Adrenal gland (tissue), 12 donors: ENCODE results near the gene MOV10L1. TPM values are rescaled to one million over a fixed set of nuclear protein-coding genes. Genes with fewer than 3 reads are reported as not detected.

Experiments used
- DNase-seq, 7 donors: peaks; one replicate each; pipeline ENCODE4 v3.0.0-alpha.2; 2019 to 2020
- H3K27ac ChIP-seq, 5 donors: fragments of 200-600 bp; sonication (generic) in 4 of 5; 1 replicate in 3 of 5; 2 replicates in 2 of 5; pipeline versions ENCODE4 v1.5.1 to v1.8.0; 2016 to 2020; ENCODE audit warnings: mild to moderate bottlenecking in 1 of 5
- H3K27me3 ChIP-seq: fragments of 200-600 bp; 2 replicates; pipeline ENCODE4 v1.8.0; 2021
- H3K36me3 ChIP-seq, 2 donors: fragments of 200-600 bp; replicated peaks in 1 of 2; 1 replicate in 1 of 2; 2 replicates in 1 of 2; pipeline versions ENCODE4 v1.5.1 to v1.8.0; 2018 to 2022
- H3K4me1 ChIP-seq, 2 donors: fragments of 200-600 bp; replicated peaks in 1 of 2; 1 replicate in 1 of 2; 2 replicates in 1 of 2; pipeline versions ENCODE4 v1.5.1 to v1.8.0; 2018 to 2021
- H3K4me3 ChIP-seq, 4 donors: fragments of 200-600 bp; sonication (generic) in 3 of 4; one replicate each; pipeline ENCODE4 v1.5.1; 2016 to 2018
- H3K9me3 ChIP-seq, 3 donors: fragments of 200-600 bp; sonication (generic) in 1 of 3; replicated peaks in 1 of 3; 1 replicate in 2 of 3; 2 replicates in 1 of 3; pipeline versions ENCODE4 v1.5.1 to v1.8.0; 2016 to 2021
- POLR2A ChIP-seq, 2 donors: fragments of 450-650 bp; IDR thresholded peaks; one replicate each; pipeline ENCODE4 v1.6.1; 2017; ENCODE audit warnings: antibody characterized with exemption in 2 of 2, mild to moderate bottlenecking in 2 of 2, moderate library complexity in 1 of 2
- WGBS, 4 donors: extraction: QIAGEN DNeasy Blood & Tissue Kit in 2 of 4; methylation state at CpG; one replicate each; pipeline versions ENCODE4 v1.1.5 to v1.1.7; 2013 to 2017; 5-methylcytosine and 5-hydroxymethylcytosine counted together
- intact Hi-C, 2 donors: fragments of 100-400 bp; cut with DNase I; formaldehyde crosslinking; loops; one replicate each; pipeline versions ENCODE4 v1.14.1 to v1.15.0; 2022 to 2023
- polyA plus RNA-seq, 3 donors: library from polyadenylated mRNA; stranded (reverse); fragments of 200-250 nt in 2 of 3; fragments of 350-450 nt in 1 of 3; fragmentation: Illumina TruSeq in 1 of 3; extraction: RNeasy Lipid Tissue Mini Kit (QIAGEN cat#74804) in 1 of 3; gene quantifications; one replicate each; pipeline ENCODE4 v1.2.3, GENCODE V29; 2013 to 2014
- total RNA-seq, 9 donors: library from RNA; depleted of rRNA in 4 of 9; stranded (reverse); fragments of >200 nt in 4 of 9; fragments of 120-200 nt in 1 of 9; fragmentation: NEBNext Ultra II Directional in 1 of 9; extraction: Animal tissue kit (Norgen Biotek cat#: 25700) in 1 of 9; gene quantifications; one replicate each; pipeline versions ENCODE4 v1.1.0 to v1.2.4, GENCODE V29; 2013 to 2023
- TF ChIP-seq, protein P1 (sequence below), 6 experiments: fragments of 450-650 bp in 4 of 6; fragments of 200-600 bp in 2 of 6; sonication (generic) in 1 of 6; IDR thresholded peaks; 1 replicate in 5 of 6; 2 replicates in 1 of 6; pipeline versions ENCODE4 v1.5.1 to v1.8.0; 2016 to 2021; ENCODE audit warnings: antibody characterized with exemption in 6 of 6, mild to moderate bottlenecking in 2 of 6, moderate library complexity in 1 of 6
- donor health status: healthy with polysubstance abuse.
- donor health status: Bipolar disorder and iron deficiency.
- donor health status: DM: yes; HTN: yes; CAD: no.
- donor health status: DM: no; HTN: no; CAD: no.
- donor health status: DM: no; HTN: no; CAD: no.
- donor health status: DM: yes; HTN: yes; CAD: no.

MOV10L1 gene
- total and polyA plus RNA-seq, 12 donors, result 0.14 to 0.74 (median 0.40) TPM; not detected in 5

DNA sequence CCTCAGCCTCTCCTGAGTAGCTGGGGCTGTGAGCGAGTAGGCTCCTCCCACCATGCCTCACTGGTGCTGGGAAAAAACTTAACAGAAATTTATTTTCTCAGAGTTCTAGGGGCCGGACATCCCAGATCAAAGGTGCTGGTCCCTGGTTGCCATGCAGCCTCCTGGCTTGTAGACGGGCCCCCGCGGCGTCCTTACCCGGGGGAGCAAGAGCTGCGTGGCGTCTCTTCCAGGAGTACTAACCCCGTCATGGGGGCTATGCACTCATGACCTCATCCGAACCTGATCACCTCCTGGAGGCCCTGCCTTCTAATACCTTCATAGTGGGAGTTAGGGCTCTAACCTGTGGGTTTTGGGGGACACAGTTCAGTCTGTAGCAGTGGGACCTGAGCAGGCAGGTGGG lies 98.5 kb downstream of the MOV10L1 start:
- Histone ChIP-seq H3K36me3 (no peaks in the 10 kb centered on the region), H3K4me1 (peaks cover 24 to 56% of the 10 kb centered on the region in 2 donors), H3K27ac (peak overlapping the region in 1 of 5 donors; percentile 81), H3K9me3 (no peaks in the 10 kb centered on the region), H3K4me3 (no peak overlapping the region), H3K27me3 (no peaks in the 10 kb centered on the region)
- DNase-seq, result no peak
- TF ChIP-seq, protein P1, sequence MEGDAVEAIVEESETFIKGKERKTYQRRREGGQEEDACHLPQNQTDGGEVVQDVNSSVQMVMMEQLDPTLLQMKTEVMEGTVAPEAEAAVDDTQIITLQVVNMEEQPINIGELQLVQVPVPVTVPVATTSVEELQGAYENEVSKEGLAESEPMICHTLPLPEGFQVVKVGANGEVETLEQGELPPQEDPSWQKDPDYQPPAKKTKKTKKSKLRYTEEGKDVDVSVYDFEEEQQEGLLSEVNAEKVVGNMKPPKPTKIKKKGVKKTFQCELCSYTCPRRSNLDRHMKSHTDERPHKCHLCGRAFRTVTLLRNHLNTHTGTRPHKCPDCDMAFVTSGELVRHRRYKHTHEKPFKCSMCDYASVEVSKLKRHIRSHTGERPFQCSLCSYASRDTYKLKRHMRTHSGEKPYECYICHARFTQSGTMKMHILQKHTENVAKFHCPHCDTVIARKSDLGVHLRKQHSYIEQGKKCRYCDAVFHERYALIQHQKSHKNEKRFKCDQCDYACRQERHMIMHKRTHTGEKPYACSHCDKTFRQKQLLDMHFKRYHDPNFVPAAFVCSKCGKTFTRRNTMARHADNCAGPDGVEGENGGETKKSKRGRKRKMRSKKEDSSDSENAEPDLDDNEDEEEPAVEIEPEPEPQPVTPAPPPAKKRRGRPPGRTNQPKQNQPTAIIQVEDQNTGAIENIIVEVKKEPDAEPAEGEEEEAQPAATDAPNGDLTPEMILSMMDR (IDR thresholded peaks at IDR 0.05), result no peak
- TF ChIP-seq POLR2A (IDR thresholded peaks at IDR 0.05), result no peak
- WGBS, 4 donors, result 94 to 96% (median 95%) methylated on average over 8 to 11 of the region's 11 CpGs
- intact Hi-C loops, result no loop called here

DNA sequence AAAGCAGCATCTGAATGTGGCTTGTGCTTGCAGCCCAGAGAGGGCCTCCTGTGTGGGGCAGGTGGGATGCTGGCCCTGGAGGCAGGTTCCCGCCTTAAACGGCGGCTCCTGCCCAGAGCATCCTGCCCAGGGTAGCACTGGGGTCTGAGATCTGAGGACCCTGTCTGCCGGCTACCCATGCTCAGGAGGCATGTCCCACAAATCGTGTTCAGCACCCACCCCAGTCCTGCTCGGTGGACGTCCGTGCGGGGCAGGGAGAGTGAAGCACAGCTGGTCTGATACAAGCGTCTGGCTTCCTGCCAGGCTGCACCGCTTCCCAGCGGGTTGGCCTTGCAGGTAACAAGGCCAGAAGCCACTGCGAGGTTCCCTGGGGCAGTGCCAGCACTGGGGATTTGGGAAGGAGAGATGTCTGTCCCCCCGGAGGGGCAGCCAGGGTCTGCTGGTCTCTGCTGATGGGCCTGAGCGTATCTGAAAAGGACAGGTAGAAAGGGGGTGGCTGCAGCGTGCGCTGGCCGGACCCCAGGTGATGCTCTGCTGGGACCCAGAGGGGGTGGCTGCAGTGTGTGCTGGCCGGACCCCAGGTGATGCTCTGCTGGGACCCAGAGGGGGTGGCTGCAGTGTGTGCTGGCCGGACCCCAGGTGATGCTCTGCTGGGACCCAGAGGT lies 99.5 kb downstream of the MOV10L1 start:
- TF ChIP-seq, protein P1 (IDR thresholded peaks at IDR 0.05), result no peak
- no peak for TF ChIP-seq POLR2A (IDR thresholded peaks at IDR 0.05)
- DNase-seq, result peak; percentile 66 to 85 (median 74)
- Histone ChIP-seq H3K27ac (peak overlapping the region in 4 of 5 donors; percentile 71 to 91 (median 76)), H3K4me3 (peak overlapping the region in 1 of 4 donors; percentile 53), H3K9me3 (no peaks in the 10 kb centered on the region), H3K36me3 (peaks cover 0 to 7% of the 10 kb centered on the region in 2 donors), H3K4me1 (peaks cover 24 to 50% of the 10 kb centered on the region in 2 donors), H3K27me3 (no peaks in the 10 kb centered on the region)
- WGBS, 4 donors, result 54 to 75% (median 64%) methylated on average over 7 to 20 of the region's 20 CpGs; no CpG with 5 or more reads in 1 of the 4 donors
- intact Hi-C loops, result no loop called here

DNA sequence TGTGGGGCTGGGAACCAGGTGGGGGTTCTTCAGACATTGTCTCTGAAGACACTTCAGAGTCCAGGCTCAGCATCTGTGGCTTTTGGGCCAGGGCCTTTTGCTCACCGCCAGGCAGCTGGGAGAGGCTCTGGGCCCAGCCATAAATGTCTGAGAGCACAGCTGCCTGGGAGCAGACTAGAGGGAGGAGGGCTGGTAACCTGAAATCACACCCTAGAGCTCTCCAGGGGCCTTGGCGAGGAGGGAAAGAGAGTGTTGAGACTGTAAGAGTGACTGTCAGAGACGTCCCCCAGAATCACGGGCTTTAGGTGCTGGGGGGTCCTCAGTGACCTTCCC lies 100.0 kb downstream of the MOV10L1 start:
- no peaks in the 10 kb centered on the region for H3K9me3 ChIP-seq
- peaks cover 0 to 12% of the 10 kb centered on the region in 2 donors for H3K36me3 ChIP-seq
- no peaks in the 10 kb centered on the region for H3K27me3 ChIP-seq
- peak overlapping the region in 4 of 5 donors; percentile 71 to 91 (median 76) for H3K27ac ChIP-seq
- DNase-seq, result peak in 2 of 7 donors; percentile 33 to 40
- WGBS, 4 donors, result 4 to 20% (median 9%) methylated on average over 3 to 4 of the region's 4 CpGs
- intact Hi-C loops, result no loop called here
- H3K4me3 ChIP-seq, result peak overlapping the region in 1 of 4 donors; percentile 53
- TF ChIP-seq, protein P1 (IDR thresholded peaks at IDR 0.05), result no peak
- TF ChIP-seq POLR2A (IDR thresholded peaks at IDR 0.05), result no peak
- peaks cover 24 to 46% of the 10 kb centered on the region in 2 donors for H3K4me1 ChIP-seq

DNA sequence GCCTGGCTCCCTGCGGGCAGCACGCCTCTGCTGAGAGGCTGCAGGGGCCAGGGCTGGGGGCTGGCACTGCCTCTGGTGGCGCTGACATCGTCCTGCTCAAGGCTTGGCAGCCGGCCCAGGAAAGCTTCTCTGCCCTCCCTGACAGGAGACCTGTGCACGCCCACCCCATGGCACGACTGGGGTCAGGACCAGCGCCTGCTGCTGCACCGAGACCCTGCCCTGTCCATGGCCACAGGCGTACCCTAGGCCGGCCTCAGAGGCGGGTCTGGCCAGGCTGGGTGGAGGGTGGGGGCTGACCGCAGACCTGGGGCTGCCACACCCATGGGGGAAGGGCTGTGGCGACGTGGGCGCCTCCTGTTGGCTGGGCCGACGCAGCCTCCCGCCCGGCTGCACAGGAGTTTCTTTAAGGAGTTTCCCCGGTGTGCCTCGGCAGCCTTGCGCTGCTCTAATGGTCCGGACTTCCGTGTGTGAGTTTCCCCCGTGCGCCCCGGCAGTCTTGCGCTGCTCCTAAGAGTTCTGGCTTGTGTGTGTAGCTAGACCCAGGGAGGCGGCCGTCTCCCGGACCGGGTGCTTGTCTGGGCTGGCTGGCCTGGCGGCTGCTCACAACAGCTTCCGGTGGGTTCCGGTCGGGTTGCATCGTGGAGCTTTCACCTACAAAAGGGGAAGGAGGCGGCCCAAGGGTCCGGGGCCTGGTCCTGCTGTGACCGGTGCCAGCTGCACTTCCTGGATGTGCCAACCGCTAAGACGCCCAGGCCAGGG lies 100.6 kb downstream of the MOV10L1 start:
- Histone ChIP-seq H3K4me3 (peak overlapping the region in 2 of 4 donors; percentile 42 to 53), H3K36me3 (peaks cover 0 to 15% of the 10 kb centered on the region in 2 donors), H3K4me1 (peaks cover 24 to 46% of the 10 kb centered on the region in 2 donors), H3K9me3 (no peaks in the 10 kb centered on the region), H3K27ac (peak overlapping the region in 4 of 5 donors; percentile 71 to 91 (median 76)), H3K27me3 (no peaks in the 10 kb centered on the region)
- TF ChIP-seq, protein P1 (IDR thresholded peaks at IDR 0.05), result peak in 3 of 6 experiments; percentile 13 to 44 (median 31)
- TF ChIP-seq POLR2A (IDR thresholded peaks at IDR 0.05), result peak in 1 of 2 donors; percentile 44
- intact Hi-C loops, result no loop called here
- DNase-seq, result peak; percentile 79 to 92 (median 90)
- 4 to 25% (median 6%) methylated on average over 4 to 43 of the region's 43 CpGs for WGBS, 4 donors
